ENCODE results near the gene EIF4EBP3.

EIF4EBP3 gene

GRCh38 chr5:140557136-140557805 is 9.8 kb downstream of the EIF4EBP3 start, which contains the start of gene SRA1:
Gene SRA1, minus strand, starts transcription at chr5:140557473. Its CDS starts 21 bp downstream, at chr5:140557452.
- peak; percentile 83 for DNase-seq

GRCh38 chr5:140557965-140558364 is 10.5 kb downstream of the EIF4EBP3 start:
- DNase-seq: no peak

GRCh38 chr5:140558542-140558941 is 11.1 kb downstream of the EIF4EBP3 start:
- DNase-seq: no peak

- no peak for DNase-seq
Observed at GRCh38 chr5:140560227-140560626, 12.8 kb downstream of the EIF4EBP3 start.

GRCh38 chr5:140561753-140562523 is 14.5 kb downstream of the EIF4EBP3 start:
- no peak for DNase-seq

GRCh38 chr5:140563596-140563995 is 16.1 kb downstream of the EIF4EBP3 start:
- DNase-seq: no peak

- peak; percentile 99 for DNase-seq
Observed at GRCh38 chr5:140564196-140565023, 16.9 kb downstream of the EIF4EBP3 start, which contains the start of the genes APBB3 and SLC35A4. Gene APBB3, minus strand, starts transcription at chr5:140564598. Its CDS starts 353 bp downstream, at chr5:140564245. Gene SLC35A4, plus strand, starts transcription at chr5:140564828. Its CDS starts 2,342 bp downstream, at chr5:140567170.

GRCh38 chr5:140565024-140565779 is 17.7 kb downstream of the EIF4EBP3 start:
- DNase-seq: no peak

- no peak for DNase-seq
Observed at GRCh38 chr5:140565780-140566095, 18.3 kb downstream of the EIF4EBP3 start.

- DNase-seq: no peak
Observed at GRCh38 chr5:140566665-140567064, 19.2 kb downstream of the EIF4EBP3 start.

- no peak for DNase-seq
Observed at GRCh38 chr5:140567136-140567818, 19.8 kb downstream of the EIF4EBP3 start.

GRCh38 chr5:140567871-140568270 is 20.4 kb downstream of the EIF4EBP3 start:
- no peak for DNase-seq

- no peak for DNase-seq
Observed at GRCh38 chr5:140568443-140569063, 21.1 kb downstream of the EIF4EBP3 start.

- DNase-seq: no peak
Observed at GRCh38 chr5:140569197-140569596, 21.7 kb downstream of the EIF4EBP3 start.

GRCh38 chr5:140570058-140570457 is 22.6 kb downstream of the EIF4EBP3 start:
- no peak for DNase-seq

- DNase-seq: no peak
Observed at GRCh38 chr5:140570488-140570887, 23.0 kb downstream of the EIF4EBP3 start.

- DNase-seq: no peak
Observed at GRCh38 chr5:140571105-140571504, 23.6 kb downstream of the EIF4EBP3 start.

- no peak for DNase-seq
Observed at GRCh38 chr5:140573683-140574082, 26.2 kb downstream of the EIF4EBP3 start.

GRCh38 chr5:140574165-140574564 is 26.7 kb downstream of the EIF4EBP3 start:
- no peak for DNase-seq

- no peak for DNase-seq
Observed at GRCh38 chr5:140575309-140575708, 27.8 kb downstream of the EIF4EBP3 start.

GRCh38 chr5:140576776-140577201 is 29.3 kb downstream of the EIF4EBP3 start:
- no peak for DNase-seq

Data from activated gamma-delta T cell (primary cell).